ENCODE measurements around the gene FBXW7.

GRCh38 chr4:152545088-152545487 lies 9.2 kb upstream of the FBXW7 start:
- TF ChIP-seq, protein P1, sequence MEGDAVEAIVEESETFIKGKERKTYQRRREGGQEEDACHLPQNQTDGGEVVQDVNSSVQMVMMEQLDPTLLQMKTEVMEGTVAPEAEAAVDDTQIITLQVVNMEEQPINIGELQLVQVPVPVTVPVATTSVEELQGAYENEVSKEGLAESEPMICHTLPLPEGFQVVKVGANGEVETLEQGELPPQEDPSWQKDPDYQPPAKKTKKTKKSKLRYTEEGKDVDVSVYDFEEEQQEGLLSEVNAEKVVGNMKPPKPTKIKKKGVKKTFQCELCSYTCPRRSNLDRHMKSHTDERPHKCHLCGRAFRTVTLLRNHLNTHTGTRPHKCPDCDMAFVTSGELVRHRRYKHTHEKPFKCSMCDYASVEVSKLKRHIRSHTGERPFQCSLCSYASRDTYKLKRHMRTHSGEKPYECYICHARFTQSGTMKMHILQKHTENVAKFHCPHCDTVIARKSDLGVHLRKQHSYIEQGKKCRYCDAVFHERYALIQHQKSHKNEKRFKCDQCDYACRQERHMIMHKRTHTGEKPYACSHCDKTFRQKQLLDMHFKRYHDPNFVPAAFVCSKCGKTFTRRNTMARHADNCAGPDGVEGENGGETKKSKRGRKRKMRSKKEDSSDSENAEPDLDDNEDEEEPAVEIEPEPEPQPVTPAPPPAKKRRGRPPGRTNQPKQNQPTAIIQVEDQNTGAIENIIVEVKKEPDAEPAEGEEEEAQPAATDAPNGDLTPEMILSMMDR (conservative IDR thresholded peaks at IDR 0.05; ENCODE audit: low read depth, low read length) = no peak
- TF ChIP-seq EZH2 (IDR thresholded peaks at IDR 0.05; ENCODE audit: borderline replicate concordance, low read depth, low read length, poor library complexity, severe bottlenecking) = no peak
